HS-5 (cell line): ENCODE results near the gene AFDN.

Experiments
- DNase-seq: peaks from one replicate; pipeline ENCODE4 v3.0.0-alpha.2; 2012; ENCODE audit warnings: low read depth

Gene AFDN

DNA sequence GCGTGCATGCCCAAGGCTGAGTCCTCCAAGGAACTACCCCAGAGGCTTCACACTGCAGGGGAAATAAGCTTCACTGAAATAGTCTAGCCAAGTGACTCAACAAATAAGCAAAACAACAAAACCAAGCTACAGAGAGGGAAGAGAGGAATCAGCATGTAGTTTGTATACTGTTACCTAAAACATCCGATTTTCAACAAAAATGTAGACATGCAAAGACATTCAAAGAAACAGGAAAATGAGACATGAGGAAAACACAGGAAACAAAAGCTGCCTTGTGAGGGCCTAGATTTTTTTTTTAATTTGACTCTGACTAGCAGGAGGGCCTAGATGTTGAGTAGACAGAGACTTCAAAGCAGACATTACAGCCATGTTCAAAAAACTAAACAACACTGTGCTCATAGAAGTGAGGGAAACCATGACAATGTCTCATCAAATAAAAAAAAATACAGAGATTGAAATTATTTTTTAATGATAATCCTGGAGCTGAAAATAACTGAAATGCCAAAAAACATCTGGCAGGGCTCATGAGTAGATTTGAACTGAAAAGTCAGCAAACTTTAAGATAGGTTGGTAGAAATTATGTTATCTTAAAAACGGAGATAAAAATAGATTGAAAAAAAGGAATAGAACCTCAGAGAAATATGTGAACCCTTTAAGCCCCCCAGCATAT lies 154.3 kb downstream of the AFDN start:
- no peak for DNase-seq

DNA sequence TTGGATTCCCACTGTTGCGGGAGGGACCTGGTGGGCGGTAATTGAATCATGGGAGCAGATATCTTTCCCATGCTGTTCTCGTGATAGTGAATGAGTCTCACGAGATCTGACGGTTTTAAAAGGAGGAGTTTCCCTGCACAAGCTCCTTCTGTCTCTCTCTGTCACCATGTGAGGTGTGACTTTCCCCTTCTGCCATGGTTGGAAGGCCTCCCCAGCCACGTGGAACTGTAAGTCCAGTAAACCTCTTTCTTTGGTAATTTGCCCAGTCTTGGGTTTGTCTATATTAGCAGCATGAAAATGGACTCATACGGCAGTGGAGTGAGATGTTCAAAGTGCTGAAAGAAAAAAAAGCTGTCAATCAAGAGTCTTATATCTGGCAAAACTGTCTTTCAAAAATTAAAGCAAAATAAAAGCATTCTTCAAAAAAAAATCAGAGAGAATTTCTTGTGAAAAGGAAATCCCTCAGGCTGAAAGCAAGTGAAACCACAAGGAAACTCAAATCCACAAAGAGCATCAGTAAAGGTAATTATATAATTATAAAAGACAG lies 155.3 kb downstream of the AFDN start:
- DNase-seq: no peak

DNA sequence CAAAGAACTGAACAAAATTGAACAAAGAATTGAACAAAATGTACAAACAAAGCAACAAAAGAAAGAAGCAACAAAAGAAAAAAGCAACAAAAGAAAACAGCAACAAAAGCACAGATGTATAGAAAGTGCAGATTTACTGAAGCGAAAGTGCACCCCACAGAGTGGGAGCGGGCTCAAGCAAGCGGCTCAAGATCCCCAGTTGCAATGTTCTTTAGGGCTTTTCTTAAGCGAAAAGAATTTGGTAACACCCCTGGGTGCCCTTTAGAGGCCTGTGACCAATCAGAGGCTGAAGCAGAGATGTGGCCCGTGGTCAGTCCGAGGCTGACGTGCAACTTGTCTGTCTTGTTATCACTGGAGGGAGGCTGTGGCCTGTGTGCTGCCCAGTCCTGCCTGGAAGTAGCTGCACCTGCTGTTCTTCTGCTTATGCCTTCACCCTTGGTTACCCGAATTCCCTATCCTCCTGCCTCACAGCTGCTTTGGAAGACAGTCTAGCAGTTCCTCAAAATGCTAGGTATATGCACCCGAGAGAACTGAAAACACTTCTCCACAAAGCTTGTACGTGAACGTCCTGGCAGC lies 157.5 kb downstream of the AFDN start:
- no peak for DNase-seq

DNA sequence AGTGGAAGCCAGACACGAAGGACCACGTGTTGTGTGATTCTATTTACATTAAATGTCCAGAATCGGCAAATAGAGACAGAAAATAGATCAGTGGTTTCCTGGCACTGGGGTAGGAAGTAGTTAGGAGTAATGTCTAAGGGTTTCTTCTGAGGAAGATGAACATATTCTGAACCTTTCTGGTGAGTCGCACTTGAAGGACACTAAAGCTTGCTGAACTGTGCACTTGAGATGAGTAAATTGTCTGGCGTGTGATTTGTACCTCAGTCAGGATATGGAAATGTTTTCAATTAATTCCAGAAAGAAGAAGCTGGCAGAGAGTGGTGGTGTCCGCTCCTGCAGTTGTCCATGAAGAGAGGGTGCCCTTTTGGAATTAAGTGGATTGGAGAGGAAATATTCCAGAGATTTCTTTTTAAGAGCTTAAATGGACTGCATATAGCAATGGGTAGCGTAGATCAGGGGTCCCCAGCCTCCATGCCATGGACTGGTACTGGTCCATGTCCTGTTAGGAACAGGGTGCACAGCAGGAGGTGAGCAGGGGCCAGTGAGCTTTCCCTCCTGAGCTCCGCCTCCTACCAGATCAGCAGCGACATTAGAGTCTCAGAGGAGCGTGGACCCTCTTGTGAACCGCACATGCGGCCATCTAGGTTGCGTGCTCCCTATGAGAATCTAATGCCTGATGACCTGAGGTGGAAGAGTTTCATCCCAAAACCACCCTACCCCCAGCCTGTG lies 158.3 kb downstream of the AFDN start:
- no peak for DNase-seq

DNA sequence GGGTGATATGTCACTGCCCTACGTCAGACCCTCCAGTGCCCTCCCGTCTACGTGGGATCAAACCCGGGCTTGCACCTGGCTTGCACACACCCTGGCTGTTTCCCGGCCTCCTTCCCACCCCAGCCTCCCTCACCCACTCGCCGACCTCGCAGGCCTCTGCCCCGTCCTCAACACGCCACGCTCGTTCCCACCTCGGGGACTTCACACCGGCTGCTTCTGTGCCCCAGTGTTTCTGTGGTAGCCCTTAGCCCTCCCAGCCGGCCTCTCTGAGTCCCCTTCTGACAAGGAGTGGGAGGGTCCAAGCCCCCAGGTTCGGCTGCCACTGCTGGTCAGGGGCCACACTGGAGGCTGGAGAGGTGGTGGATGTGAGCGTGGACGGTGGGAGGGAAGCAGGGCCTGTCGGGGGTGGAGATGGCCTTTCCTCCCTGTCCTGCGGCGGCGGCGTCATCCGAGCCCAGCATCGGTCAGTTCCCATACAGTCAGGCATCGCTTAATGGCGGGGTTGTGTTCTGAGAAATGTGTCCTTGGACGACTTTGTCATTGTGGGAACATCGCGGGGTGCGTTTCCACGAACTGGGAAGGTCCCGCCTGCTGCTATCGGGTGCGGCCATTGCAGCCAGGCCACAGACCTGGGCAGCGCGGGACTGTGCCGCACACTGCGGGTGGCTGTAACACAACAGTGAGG lies 159.3 kb downstream of the AFDN start:
- no peak for DNase-seq

DNA sequence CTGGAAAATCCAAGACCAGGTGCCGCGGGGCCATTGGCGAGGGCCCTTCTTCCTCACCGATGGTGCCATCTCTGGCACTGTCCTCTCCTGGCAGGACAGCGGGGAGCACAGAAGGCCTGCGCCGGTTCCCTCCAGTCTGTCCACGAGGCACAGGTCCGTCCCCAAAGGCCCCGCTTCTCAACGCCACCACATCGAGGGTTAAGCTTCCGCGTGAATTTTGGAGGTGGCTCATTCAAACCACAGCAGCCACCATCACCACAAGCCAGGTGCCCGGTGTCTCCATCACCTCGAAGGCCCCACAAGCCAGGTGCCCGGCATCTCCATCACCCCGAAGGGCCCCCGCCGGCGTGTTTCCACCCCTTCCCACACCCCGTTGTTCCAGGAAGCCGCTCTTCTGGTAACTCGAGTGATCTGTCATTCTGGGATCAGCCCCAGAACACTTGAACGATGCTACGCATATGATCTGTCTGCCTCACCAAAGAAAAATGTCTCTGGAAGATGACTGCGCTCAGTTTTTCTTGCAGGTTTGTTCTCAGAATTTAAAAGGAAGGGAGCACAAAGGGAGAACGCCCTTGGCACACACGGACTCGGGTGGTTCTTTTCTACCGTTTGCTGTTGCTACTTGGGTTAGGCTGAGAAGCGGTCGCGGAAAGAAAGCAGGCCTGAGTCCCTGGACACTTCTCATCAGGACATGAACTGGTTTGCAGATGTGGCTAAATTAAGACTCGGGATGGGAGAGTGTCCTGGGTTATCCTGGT lies 160.9 kb downstream of the AFDN start:
- DNase-seq: no peak

DNA sequence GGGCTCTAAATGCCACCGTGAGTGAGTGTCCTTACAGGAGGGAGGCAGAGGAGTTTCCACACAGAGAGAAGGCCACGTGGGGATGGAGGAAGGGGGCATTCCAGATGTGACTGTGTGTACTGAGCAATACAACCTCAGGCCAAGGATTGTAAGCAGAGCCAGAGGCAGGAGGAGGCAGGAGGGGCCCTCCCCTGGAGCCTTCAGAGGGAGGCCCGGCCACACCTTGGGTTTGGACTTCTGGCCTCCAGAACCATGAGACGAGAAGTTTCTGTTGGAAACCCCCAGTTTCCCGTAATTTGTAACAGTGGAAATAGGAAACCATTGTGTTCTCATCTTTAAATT lies 161.4 kb downstream of the AFDN start:
- no peak for DNase-seq

DNA sequence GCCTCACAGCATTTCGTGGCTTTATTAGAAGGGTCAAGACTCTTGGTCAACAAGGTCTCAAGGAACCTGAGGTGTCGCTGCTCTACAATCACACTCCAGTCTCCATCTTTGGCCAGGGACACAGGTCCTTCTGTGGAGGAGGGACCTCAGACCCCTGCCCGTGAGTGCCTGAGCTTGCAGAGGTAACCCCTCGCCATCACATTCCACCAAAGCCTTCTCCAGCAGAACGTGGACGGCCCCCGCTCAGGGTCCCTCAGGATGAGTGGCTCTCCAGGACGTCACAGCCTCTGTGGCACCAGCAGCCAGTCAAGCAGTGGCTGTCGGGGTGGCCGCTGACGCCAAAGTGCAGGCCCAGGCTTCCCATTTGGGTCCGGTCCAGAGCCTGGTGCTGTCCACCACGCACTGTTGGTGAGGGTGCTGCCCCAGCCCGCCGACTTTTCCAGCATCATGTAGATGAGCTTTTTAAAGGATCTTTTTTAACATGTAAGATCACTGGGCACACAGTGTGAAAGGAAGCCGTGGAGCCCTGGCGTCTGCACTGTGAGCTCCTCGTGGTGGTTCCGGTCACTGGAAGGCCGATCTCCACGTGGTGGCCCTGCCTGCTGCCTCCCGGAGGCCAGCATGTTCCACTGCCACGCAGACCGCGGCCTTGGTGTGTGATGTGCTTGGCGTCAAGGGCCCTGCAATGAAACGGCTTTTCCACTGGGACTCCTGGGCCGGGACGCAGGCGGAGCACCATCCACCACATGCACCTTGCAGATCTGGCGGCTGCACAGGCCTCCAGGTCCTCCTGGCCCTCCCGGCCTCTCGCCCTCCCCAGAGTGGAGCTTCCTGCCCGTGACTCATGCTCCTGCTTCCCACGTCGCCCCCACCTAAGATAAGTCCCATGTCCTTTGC lies 162.5 kb downstream of the AFDN start:
- DNase-seq: no peak

DNA sequence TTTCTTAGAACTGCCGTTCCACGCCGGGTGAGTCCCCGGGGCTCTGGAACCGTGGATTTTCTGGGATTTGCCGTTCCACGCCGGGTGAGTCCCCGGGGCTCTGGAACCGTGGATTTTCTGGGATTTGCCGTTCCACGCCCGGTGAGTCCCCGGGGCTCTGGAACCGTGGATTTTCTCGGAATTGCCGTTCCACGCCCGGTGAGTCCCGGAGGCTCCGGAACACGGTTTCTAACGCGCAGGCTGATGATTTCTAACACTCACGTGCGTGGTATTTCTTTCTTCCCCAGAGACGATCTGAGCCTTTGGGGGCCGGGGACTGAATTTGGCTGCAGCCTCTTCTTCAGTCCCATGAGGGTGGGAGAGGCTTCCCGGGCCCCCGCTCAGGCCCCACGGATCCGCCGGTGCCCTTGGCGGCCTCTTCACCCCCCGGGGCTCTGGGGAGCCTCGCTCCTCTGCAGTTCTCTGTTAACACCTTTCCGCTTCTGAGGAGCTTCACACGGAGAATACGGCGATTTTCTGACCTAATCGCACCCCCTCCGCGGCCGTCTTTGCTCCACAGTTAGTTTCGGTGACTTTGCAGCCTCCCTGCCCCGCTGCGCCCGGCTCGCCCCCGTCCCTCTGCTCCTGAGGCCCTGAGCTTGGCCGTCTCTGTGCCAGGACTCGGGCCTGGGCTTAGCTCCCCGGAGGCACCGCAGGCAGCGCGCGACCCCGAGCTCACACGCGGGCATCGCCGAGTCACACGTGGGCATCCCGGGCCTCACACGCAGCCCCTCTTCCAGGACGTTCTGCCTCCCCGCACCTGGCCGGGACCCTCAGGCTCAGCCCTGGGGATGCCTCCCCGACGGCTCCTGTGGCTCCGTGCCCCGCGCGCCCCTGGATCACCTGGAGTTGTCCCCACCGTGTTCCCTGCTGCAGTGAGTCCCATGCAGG lies 163.6 kb downstream of the AFDN start:
- no peak for DNase-seq

DNA sequence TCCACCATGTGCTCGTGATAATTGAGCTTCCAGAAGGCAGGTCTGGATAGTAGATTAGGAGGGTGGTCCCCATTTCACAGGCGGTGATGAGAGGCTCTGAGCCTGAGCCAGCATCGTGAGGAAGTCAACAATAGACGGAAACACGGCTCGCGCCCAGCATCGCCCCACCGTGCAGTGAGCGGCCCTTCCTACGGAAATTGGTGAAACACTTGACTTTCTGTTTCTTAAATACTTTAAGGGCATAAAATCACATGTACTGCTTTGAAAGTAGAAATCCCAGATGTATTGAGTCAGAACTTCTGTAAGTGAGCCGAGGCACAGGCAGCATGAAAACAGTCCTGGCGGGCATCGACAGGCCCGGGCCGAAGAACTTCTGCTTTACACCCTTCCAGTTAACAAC lies 166.5 kb downstream of the AFDN start:
- DNase-seq: no peak

DNA sequence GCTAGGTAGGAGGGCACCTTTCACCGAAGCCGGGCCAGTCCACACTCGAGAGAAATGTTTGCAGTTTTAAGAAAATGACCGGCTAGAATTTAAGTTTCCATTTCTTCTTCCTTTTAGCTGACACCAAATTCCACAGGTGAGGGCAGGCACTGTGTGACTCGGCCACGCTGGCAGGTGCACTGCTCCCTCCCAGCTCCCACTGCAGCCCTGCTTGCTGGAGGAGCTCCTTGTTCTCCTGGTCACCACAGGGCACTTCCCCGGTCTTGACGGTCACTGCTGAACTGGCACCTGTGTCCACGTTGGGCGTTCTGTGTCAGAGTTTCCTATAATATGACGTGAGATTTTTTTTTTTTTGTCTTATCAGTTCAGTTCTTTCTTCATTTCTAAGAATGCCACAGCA lies 167.1 kb downstream of the AFDN start:
- no peak for DNase-seq

DNA sequence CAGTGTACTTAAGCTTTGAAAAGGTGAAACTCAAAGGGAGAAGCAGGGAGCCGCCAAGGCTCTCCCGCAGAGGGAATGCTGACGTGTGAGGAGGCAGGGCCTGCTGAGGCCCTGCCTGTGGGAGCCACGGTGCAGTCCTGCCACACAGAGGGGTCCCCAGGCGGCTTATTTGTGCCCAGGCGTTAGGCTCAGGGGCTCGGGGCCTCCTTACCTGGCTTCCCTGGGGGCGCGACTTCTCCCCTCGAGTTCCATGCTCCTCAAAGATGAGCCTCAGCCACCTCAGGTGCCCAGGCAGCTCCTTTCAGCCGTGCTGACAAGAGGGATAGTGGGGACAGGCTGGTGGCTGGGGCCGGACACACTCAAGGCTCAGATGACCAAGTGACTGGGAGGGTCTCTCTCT lies 168.6 kb downstream of the AFDN start:
- DNase-seq: no peak

DNA sequence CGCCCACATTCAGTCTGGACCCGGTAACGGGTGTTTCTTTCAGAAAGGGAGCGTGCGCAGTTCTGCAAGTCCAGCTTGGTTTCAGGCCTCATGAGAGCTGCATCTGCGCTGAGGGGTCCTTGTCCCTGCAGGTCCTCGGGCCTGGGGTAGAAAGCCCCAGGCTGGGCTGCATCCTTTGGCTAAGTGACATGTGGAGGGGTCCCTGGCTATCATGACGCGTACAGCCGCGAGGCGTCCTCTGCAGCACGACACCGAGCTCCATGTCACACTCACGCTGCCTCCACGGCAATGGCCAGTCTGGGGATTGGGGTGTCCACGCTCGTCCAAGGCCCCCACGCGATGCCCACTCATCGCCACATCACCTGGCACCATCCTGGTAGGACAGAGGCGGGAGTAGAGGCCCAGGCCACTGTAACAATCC lies 169.0 kb downstream of the AFDN start:
- DNase-seq: no peak

DNA sequence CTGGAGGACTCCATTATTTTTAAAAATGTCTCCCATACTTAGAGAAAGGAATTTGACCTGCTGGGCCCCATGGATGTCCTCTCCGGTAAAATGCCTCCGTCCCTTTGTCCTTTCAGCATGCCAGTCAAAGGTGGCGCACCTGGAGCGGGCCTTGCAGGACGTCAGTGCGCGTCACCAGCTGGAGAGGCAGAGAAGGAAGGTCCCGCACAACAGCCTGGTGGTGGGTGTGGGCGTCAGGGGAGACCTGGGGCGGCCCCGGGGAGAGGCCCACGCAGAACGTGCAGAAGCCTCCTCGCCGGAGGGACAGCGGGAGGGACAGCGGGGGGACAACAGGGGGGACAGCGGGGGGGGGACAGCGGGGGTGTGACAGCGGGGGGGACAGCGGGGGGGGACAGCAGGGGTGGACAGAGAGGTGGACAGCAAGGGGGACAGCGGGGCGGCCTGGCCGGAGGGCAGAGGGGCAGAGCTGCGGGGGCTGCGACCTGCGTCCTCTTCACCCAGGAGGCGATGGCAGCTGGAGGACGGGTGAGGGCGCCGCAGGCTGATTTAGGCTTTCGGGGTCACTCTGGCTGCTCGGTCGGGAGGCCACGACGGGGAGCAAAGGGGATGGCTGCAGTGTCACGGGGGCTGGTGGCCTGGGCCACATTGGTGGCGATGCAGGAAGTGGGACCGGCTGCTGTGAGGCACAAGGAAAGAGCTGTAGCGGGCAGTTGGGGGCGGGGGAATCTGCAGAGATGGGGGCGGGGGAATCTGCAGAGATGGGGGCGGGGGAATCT lies 169.9 kb downstream of the AFDN start:
- DNase-seq: no peak

DNA sequence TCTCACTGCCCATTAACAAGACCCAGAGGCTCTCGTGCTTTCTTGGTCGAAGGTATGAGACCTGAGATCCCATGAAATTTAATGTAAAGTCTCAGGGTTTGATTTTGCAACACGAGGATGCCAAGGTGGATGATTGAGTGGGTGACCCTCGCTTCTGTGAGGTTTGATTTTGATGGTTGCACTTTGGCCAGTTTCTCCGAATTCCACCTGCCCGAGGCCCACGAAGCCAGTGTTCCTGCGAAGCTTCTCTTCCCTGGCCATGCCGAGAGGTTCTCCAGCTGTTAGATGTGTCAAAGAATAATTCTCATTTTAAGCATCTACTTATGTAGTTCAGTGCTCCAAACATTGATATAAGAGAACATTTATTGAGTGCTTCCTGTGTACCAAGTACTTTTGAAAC lies 170.9 kb downstream of the AFDN start, which contains the start of gene KIF25:
Gene KIF25, plus strand, starts transcription at position 30 of the 400 bp plus-strand sequence. CDS start 31,915 bp downstream, outside the sequence.
- no peak for DNase-seq

DNA sequence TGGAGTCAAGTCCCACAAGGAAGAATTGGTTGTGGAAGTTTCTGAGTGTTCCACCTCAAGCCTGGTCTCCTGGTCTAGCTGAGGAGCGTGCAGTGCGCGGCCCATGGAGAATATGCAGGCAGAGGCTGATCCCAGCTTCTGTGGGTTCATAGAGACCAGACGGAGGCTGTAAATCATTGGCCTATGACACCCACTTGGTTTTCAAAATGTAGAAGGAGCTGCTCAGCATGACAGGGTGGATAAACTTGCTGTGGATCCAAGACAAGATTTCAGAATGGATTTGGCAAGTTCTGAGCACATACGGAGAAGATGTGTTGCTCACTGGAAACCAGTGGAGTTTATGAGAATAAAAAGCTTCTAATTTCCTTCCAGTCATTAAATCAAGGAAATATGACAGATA lies 171.5 kb downstream of the AFDN start:
- DNase-seq: no peak

DNA sequence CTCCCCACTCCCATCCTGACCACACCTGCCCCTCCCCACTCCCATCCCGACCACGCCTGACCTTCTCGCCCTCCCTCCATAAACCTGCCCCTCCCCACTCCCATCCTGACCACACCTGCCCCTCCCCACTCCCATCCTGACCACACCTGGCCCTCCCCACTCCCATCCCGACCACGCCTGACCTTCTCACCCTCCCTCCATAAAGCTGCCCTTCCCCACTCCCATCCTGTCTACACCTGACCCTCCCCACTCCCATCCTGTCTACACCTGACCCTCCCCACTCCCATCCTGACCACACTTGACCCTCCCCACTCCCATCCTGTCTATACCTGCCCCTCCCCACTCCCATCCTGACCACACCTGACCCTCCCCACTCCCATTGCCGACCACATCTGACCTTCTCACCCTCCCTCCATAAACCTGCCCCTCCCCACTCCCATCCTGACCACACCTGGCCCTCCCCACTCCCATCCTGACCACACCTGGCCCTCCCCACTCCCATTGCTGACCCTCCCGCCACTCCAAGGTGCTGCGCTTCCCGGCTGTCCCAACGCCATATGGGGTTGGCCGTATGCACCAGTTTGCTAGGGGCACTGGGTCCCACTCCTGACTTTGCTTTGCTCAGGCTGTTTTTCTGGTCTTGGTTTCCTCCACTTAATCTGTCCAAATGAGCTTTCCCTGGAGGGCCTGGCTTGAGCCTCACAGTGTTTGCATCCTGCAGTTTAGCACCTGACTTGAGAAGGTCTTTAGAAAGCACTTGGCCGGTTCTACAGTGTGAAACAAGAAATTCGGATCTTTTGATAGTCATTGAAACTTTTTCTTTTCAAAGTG lies 173.7 kb downstream of the AFDN start:
- DNase-seq: no peak

DNA sequence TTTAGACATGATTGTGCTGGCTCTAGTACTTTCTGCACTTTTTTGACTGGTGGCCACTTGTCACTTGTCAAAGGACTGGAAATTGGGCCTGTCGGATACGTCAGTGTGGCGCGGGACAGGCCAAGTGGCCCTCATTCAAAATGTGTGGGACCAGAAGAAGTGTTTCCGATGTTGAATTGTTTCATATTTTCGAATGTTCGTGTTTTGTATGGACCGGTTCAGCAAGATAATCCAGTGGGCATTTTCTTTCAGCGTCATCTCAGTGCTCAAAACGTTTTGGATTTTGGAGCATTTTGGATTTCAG lies 174.3 kb downstream of the AFDN start:
- no peak for DNase-seq
